NCI-H226 (cell line): ENCODE measurements around the gene PIAS2.
"Not testable (repeated sequence)": the region's sequence is repeated elsewhere in the genome, so short reads cannot be mapped to it uniquely, and the experiment has no call there.

Experiments
- DNase-seq: peaks from one replicate; pipeline ENCODE4 v3.0.0-alpha.2; 2015

PIAS2 gene

DNA sequence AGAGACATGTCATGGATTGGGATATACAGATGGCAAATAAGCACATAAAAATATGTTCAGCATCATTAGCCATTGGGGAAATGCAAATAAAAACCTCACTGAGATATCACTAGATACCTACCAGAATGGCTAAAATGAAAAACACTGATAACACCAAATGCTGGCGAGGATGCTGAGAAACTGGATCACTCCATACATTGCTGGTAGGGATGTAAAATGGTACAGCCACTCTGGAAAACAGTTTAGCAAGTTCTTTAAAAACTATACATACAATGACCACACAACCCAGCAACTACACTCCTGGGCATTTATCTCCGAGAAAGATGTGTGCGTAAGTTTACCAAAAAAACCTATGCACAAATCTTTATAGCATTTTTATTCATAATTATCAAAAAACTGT, 13.9 kb downstream of the PIAS2 start:
- DNase-seq: no peak

DNA sequence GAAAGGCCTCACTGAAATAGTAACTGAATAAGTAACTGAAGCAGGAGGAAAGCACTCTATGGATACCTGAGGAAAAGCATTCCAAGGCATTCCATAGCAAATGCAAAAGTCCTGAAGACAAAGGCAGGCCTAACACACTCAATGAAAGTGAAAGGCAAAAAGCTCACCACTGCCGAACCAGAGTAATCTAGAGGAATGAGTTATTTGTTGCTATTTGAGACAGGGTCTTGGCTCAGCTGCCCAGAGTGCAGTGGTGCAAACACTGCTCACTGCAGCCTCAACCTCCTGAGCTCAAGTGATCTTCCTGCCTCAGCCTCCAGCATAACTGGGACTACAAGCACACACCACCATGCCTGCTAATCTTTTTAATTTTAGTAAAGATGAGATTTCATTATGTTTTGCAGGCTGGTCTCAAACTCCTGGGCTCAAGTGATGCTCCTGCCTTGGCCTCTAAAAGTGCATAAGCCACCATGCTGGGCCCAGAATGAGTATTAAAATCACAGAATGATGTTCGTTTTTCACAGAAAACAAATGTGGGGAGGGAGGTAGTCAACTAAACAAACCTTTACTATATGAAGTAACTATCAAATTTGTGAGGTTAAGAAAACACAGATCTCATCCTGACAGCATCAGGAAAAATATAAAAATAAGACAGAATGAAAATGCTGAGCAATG, 17.9 kb downstream of the PIAS2 start:
- DNase-seq: no peak

DNA sequence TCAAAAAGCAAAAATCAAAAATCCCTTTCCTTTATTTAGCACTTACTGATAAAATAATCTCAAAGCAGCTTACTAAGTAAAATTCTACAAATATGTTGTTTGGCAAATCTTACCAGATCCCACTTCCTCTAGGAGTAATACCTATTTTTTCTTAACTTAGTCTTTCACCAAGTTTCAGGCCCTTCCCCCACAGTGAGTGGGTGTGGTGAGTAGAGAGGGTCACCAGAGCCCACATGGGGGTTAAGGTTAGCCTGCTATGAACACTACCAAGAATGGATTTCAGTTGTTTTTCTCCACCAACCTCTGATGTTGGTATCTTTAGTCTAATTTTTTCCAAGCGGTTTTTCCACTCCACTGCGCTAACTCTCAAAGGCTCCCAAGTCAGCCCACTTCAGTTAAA, 23.2 kb downstream of the PIAS2 start:
- no peak for DNase-seq

DNA sequence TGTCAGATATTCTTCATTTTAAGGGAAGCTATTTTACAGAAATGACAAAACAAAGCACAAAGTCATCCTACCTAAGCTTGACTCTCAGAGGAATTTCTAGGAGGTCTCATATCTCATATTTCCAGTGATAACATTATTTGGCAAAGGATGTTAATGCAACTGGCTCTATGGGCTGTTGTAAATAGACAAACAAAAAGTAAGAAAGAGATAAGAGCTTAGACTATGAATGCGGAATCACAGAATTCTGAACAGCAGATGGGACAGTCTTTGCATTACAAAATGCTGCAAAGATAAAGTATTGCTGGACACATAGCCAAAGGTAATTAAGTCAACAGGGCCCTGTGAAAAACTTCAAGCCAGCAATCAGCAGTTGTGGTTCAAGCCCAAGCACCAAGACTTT, 23.9 kb downstream of the PIAS2 start:
- peak; percentile 10 for DNase-seq

DNA sequence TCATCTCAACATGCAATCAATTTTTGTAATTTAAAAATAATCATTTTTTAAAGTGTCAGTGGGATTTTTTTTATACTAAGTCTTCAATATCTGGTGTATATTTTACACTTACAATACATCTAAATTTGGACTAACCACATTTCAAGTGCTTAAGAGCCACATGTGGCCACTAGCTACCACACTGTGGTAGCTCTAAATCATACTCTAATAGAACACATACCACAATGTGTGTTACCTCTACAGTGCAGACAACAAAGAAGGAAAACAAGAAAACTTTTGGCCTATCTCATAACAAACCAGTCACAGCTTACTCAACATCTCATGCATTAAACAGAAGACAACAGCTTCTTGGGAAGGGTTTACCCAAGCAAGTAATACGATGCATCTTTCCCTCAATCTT, 24.5 kb downstream of the PIAS2 start:
- DNase-seq: no peak

DNA sequence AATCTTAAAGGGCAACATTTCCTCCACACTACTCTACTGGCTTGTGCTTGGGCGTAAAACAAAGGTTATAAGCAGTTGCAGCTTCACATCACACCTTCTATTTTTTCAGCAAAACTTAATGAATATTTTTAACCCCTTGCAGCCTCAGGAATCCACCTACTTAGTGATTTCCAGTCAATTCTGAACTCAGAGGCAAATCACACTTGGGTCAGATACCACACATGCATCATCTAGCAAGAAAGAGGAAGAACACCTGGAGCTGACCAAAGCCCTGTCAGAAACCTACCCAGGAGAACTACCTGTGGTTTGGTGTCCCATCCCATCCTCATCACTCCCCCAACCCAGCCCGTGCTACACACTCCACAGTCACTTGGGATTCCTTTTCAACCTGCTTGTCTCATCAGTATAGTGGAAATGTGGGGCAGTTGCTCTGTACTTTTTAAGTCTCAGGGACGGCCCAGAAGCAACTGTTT, 25.5 kb downstream of the PIAS2 start:
- no peak for DNase-seq

DNA sequence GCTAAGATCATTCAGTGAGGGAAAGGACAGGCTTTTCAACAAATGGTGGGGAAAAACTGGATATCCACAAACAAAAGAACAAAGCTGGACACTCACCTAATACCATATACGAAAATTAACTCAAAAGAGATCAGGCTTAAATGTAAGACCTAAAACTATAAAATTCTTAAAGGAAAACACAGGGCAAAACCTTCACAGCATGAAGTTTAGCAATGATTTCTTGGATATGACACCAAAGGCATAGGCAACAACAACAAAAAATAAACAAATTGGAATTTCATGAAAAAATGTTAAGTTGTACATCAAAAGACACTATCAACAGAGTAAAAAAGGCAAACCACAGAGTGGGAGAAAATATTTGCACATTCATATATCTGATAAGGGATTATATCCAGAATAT, 28.3 kb downstream of the PIAS2 start:
- DNase-seq: no peak

DNA sequence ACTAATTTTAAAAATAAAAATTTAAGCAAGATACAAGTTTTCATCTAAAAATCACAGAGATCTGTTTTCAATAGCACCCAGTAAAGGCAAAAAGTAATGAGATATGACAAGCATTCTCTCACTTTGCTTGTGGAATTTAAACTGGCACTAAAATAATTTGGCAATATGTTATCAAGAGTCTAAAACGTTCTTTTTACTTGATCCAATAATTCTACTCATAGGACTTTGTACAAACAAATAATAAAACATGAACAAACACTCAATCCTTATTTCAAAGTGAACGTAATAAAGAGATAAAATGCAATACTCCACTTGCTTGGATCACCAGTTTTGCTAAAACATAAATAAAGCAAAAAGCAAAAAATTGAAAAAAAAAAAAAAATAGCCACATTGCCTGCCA, 30.4 kb downstream of the PIAS2 start:
- DNase-seq: no peak

DNA sequence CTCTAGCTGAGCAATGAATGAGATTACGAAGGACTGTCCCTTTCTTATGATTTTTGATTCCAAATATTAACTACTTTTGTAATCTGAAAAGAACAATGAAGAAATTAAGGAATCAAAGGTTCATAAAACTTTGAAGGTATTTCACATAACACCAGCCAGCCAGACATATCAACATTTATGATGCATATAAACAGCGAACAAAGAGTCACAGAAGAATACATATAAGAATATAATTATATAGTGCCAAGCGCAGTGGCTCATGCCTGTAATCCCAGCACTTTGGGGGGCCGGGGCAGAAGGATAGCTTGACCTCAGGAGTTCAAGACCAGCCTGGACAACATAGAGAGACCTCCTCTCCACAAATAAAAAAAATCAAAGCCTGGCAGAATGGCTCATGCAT, 34.1 kb downstream of the PIAS2 start:
- DNase-seq: no peak

DNA sequence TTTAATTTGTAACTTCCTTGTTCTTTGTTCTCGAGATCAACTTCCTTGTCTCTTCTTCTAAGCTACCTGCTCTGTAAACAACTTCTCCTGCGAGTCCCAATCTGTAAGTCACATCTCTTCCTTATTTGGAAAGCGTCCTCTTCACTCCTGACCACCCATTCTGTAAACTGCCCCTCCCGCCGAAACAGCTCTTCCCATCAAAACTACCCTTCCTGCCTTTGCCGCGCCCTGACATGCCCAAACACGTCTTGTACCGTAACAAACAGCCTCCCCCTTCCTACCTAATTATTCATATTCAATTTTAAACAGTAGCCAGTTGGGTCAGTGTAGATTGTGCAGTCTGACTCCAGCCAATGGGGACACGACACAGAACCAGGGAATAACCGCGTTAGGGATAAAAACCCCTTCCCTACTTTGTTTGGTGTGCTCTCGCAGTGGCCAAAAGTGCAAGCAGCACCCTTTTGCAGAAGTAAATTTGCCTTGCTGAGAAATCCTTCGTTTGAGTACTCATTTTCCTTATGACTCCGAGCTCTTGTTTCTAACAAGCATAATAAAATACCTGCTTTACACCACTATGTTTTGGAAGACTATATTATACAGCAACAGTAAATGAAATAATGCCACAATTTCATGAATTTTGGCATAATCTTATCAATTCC, 39.8 kb downstream of the PIAS2 start:
- DNase-seq: no peak

DNA sequence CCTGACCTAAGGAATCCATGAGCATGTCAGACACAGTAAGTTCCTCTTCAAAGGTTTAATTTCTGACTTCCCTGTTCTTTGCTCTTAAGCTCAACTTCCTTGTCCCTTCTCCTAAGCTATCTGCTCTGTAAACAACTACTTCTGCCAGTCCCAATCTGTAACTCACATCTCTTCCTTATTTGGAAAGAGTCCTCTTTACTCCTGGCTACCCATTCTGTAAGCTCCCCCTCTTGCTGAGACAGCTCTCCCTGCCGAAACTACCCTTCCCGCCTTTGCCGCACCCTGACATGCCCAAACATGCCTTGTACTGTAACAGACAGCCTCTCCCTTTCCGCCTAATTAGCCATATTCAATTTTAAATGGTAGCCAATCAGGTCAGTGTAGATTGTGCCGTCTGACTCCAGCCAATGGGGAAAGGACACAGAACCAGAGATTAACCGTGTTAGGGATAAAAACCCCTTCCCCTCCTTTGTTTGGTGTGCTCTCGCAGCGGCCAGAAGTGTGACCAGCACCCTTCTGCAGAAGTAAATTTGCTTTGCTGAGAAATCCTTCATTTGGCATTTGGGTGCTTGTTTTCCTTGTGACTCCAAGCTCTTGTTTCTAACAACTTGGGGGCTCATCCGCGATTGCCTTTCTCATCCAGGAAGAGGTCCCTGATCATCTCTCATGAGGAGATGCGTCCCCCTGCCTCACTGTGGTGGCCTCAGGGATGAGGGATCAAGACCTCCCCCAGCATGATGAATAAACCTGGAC, 49.0 kb downstream of the PIAS2 start:
- no peak for DNase-seq

DNA sequence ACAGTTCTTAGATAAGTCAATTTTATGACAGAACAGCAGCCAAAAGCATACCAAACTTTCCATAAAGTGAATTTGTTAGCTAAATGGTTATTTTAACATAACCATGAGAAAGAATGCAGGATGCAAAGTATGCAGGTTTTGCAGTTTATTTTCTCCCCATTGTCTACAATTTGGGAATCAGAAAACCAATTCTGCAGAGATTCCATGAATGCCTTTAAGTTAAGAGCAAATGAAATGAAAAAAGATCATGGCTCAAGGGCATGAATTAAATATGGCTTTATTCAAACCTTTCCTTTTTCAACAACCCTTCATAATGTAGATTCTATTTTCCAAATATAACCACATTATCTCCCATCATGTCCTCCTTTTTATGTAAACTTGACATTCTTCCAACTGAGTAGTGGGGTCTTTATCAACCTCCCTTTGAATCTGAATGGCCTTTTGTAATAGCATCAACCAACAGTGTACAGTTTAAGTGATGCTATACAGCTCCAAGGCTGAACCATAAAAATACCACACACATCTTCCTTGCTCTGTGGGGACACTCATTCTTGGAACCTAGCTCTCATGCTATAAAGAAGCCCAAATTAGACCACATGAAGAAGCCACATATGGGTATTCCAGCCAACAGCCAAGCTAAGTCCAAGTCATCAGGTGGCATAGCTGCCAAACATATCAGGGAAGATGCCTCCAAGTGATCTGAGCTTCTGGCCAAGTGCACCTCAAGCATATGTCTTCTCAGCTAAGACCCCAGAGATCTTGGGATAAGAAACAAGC, 49.8 kb downstream of the PIAS2 start:
- DNase-seq: no peak

DNA sequence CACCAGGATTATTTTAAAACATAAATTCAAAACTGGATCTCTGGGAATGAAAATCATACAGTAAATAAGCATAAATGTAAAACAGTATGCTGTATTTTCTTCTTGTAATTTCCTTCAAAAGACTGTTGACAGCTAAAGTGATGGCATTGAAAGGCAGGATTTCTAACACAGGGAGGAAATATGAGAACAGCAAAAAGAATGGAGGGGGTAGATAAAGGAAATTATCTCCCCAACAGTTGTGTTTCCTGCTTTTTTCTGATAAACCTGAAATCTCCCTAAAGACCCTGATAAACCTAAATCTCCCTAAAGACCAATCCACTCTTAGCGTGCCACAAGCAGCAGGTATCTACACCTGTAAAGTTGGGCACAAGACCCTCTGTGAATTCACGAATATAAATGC, 50.8 kb downstream of the PIAS2 start:
- no peak for DNase-seq

DNA sequence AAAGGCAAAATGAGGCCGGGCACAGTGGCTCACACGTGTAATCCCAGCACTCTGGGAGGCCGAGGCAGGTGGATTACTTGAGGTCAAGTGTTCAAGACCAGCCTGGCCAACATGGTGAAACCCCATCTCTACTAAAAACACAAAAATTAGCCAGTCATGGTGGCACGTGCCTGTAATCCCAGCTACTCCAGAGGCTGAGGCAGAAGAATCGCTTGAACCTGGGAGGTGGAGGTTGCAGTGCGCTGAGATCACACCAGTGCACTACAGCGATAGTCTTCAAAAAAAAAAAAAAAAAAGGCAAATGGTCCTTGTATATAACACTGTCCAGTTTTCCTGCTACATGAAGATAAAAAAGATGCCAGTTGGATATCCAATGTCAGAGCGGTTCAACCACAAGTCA, 52.1 kb downstream of the PIAS2 start:
- not testable (repeated sequence) for DNase-seq

DNA sequence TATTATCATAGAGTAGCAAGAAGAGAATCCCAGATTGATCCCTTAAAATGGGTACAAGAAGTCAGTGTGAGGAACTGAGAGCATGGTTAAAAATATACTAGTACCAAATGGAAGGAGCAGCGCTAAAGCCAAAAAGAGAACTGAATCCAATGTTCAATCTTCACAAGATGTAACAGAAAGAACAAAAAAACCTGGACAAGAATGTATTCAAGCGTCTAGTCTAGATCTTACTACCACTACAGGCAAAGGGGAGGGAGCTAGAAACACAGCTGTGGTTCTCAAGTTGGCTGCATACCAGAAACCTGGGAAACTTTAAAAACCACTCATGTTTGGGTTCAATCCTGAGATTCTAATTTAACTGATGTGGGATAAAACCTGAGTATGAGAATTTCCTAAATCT, 57.5 kb downstream of the PIAS2 start:
- no peak for DNase-seq

DNA sequence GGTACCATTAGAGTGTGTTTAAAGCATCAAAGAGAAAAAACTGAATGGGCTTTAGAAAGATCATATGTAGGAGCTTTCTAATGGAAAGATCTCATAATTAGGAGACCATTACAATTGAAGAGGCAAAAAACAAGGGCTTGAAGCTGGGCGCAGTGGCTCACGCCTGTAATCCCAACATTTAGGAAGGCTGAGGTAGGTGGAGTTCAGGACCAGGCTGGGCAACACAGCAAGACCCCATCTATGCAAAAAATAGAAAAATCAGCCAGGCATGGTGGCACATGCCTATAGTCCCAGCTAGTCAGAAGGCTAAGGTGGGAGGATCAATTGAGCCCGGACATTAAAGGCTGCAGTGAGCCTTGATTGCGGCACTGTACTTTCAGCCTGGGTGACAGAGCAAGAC, 59.0 kb downstream of the PIAS2 start:
- DNase-seq: no peak

DNA sequence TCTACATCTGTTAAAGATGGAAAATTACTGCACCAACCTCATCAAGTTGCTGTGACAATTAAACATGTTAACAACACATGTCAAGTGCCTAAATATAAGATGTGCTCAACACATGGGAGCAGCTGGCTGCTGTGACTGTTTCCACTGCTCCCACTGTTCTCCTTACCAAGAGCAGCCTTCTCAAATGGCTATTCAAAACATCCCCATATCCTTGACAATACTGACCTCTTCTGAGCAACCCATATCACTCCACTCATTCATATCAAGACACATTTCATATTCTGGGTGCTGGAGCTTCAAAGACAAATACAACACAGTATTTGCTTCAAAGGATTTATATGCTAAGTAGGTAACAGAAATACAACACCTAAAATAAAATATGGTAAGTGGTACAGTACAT, 60.3 kb downstream of the PIAS2 start:
- no peak for DNase-seq

DNA sequence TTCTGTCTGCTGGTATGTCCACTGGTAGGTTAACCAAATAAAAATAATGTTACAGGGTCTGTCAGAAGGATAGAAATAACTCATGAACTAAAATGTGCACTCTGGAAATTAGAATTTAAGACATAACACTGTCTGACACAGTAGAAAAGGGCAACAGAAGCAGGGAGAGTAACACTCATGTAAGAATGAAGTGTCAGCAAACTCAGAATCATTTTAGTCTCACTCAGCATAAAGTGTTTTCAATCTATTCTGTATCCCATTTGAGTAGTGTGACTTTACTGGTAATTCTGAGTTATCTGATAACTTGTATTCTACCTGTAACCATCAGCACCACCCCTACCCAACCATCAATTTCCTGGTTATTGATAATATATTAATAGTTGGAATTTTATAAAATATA, 68.3 kb downstream of the PIAS2 start:
- no peak for DNase-seq

DNA sequence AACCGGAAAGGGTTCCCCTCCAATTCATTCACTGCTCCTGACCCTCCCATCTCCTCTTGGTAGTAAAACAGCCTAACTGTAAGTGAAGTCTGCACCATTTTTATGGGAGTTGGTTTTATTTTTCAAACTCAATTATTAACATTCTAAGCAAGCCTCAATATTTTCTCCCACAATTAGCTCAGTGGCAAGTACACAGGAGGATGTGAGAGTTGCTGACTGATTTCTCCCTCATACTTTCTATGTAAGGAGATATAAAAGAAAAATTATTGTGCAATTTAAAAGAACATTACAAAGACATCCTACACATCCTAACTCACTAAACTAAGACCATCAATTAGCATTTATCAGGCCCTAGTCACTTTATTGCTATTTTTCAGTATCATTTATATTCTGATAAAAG, 73.9 kb downstream of the PIAS2 start:
- no peak for DNase-seq

DNA sequence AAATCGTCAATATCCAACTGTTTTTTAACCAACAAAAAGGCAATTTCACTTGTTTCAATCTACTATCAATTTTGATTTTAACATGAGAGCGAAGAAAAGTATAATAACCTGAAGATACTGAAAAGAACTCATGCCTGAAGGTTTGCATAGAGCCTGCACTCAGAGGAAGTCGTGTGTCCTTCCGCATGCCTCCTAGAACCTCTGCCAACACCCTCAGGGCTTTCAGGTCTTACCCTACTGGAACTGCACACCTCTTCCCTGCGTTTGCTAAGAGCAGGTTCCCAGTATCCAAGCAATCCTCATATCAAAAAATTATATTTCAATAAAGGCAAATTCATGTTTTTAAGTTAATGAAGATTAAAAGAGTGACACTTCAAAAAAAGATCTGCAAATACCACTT, 74.7 kb downstream of the PIAS2 start:
- no peak for DNase-seq

DNA sequence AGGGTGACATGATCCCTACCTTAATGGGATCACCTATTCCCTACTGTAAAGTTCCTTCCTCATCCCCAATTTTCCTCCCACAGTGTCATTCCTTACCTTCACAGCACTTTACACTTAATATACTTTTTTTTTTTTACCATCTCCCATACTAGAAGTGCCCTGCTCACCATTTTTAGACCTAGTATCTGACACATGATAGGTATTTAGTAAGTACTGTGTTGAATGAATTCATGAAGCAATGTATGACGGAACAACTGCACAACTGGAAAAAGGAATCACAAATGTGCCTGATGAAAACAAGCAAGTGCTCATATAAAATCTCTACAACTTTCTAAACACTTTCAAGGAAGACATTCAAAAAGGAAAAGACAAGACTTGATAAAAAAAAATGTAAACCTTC, 83.4 kb downstream of the PIAS2 start:
- no peak for DNase-seq

DNA sequence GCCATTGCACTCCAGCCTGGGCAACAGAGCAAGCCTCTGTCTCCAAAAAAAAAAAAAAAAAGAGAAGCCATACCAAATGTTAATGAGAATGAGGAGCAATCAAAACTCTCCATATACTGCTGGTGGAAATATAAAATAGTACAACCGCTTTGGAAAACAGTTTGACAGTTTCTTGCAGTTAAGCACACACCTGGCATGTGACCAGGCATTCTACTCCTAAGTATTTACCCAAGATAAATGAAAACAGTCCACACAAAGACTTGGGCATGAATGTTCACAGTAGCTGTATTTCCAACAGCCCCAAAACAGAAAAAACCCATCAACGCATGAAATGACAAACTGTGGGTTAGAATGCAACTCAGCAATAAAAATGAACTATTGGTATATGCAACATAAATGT, 84.5 kb downstream of the PIAS2 start:
- DNase-seq: no peak

DNA sequence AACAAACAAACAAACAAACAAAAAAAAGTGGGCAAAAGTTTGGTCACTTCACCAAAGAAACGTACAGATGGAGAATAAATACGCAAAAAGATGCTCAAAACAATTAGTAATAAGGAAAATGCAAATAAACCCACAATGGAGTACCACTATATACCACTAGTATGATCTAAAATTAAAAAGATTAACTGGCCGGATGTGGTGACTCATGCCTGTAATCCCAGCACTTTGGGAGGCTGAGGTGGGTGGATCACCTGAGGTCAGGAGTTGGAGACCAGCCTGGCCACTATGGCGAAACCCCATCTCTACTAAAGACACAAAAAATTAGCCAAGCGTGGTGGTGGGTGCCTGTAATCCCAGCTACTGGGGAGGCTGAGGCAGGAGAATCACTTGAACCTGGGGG, 84.9 kb downstream of the PIAS2 start:
- DNase-seq: not testable (repeated sequence)

DNA sequence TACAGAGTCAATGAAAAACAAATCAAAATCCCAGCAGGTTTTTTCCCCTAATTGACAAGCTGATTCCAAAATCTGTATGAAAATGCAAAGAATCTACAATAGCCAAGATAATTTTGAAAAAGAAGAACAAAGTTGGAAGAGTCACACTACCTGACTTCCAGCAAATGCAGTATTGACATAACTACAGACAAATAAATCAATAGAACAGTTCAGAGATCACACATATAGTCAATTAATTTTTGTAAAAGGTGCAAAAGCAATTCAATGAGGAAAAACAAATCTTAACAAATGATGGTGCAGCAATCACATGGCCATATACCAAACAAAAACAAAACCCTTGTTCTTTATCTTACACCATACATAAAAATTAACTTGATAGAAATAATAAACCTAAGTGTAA, 85.9 kb downstream of the PIAS2 start:
- DNase-seq: no peak
